MV-4-11 (cell line): ENCODE measurements around the gene SYNDIG1.
A peak's percentile ranks its signal among the peaks of the same experiment; 100 is the strongest.

Source experiments
- DNase-seq: peaks from one replicate; lab custom pipeline; 2025; lab: John Stamatoyannopoulos, UW

The SYNDIG1 gene

DNA sequence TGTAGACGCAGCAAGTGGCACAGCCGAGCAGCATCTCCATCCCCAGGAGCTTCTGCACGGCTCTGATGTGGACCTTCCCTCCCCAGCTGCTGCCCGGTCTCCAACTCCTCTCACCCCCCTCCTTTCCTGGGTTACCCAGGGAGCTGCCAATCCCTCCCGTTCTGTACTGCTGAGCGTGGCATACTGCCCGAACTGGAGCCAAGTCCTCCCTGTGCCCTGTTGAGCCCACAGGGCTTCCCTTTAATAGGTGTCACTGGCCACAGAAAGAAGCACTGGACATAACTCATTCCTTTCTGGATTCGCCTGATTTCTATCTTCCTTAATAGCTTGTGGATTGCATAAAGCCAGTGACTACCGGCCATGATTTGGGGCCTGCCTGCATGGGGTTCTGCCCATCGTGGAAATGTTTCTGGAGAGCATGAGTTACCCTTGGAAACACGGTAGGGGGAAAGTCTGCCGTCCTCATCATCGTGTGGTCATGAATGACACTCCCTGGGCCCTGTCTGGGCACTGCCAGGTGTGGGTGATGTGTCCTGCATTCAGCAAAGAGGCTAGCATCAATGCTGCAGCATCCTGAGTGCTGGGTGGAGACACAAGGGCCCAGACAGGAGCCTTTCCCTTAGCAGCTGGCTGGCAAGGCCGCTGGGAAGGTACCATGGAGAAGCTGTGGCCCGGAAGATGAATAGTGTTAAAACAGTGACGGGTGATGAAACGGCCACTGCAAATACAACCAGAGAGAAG, 189.7 kb downstream of the SYNDIG1 start:
- DNase-seq, result no peak

DNA sequence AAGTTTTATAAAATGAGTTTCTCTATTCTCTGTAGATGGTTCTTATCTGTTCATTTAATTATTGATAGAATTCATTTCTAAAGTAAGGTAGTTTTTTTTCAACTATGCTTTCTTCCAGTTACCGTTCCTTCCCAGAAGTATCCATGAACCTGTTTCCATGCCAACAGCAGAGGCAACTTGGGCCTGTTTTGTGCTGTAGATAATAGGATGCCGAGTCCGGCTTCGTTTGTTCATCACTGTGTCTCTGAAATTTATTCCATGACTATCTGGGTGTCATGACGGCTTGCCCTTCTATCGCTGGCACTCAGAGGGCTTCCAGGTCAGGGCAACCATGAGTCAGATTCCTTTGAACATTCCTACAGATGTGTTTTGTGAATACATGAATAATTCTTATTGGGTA, 190.4 kb downstream of the SYNDIG1 start:
- DNase-seq, result no peak

DNA sequence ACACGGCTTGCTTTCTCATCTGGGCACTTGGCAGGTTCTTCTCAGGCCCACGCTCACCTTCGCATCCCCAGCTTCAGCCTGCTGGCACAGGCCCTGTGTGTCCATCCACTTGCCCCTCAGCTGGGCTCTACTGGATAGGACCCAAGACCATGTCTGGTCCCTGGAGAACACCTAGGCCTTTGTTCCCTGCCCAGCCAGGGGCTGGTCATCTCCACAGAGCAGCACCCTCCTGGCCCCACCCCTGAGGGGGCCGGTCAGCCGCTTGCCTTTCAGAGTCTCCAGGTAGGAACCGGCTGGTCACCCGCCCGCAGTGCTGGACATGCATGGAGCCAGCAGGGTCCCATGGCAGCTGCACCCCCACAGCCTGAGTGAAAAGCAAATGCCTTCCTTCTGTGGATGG, 191.2 kb downstream of the SYNDIG1 start:
- no peak for DNase-seq

DNA sequence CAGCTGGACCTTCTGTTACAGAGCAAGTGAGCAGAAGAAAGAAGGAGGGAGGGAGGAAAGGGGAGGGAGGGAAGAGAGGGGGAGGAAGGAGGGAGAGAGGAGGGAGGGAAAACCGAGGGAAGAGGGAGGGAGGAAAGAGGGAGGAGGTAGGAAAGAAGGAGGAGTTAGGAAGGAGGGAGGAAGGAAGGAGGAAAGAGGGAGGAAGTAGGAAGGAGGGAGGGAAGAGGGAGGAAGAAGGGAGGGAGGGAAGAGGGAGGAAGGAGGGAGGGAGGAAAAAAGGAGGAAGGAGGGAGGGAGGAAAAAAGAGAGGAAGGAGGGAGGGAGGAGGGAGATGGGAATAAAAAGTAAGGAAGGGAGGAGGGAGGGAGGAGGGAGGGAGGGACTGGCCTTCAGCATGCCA, 191.8 kb downstream of the SYNDIG1 start:
- no peak for DNase-seq

DNA sequence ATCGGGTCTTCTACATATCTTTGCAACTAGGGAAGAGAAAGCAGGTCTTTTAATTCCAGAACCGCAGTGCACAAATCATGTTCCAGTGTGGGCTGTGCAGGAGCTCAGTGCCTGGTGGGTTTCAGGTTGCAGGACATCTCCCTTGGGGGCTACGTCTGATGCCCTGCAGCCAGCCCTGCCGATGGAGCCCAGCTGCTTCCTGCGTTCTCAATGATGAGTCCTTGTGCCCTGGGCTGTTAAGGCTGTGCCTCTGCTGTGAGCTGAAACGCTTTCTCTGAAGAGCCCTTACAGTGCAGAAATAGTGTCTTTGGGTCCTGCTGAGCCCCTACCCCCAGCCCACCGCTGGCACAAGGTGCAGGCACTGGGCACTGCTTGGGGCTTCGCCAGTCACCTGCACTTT, 192.9 kb downstream of the SYNDIG1 start:
- DNase-seq, result no peak

DNA sequence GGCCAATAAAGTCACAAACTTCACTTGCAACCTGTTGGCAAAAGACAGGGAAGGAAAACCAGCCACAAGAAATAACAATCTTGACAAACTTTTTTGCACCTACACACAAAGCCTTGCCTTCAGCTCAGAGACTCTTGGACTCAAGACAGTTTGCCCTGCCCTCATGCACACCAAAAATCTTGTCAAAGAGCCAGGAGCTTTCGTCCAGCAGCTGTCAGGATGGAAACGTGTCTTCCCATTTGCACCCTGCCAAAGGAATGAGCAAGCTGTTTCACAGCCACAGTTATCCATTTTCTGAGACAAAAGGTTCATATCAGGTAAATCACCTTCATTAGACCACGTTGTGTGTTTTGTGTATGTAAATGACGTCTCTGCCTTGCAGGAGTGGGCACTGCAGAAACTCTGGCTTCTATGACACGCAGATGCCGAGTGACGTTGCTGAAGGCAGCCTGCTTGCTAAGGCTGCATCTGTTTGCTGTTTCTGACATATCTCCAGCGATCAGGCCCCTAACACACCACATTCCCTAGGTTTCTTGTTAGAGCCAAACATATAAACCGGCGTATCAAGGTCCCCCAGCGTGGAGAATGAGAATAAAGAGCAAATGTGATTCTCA, 193.4 kb downstream of the SYNDIG1 start:
- DNase-seq, result no peak

DNA sequence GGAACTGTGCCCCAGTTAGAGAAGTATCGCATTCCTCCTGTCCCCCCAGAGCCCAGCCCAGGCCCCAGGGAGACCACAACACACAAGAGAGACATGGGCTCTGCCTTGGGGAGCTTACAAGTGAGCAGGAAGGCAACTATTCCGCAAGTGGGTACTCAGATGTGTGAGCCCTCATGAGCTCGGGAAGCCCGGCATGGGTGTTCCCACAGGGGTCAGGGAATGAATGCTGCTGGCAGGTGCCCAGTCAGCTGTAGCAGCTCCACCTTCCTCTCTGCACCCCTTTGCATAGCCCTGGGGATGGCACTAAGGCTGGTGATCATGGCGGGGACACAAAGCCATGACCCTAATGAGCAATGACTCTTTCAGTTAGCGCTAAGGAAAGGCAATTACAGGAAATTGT, 194.1 kb downstream of the SYNDIG1 start:
- DNase-seq, result no peak

DNA sequence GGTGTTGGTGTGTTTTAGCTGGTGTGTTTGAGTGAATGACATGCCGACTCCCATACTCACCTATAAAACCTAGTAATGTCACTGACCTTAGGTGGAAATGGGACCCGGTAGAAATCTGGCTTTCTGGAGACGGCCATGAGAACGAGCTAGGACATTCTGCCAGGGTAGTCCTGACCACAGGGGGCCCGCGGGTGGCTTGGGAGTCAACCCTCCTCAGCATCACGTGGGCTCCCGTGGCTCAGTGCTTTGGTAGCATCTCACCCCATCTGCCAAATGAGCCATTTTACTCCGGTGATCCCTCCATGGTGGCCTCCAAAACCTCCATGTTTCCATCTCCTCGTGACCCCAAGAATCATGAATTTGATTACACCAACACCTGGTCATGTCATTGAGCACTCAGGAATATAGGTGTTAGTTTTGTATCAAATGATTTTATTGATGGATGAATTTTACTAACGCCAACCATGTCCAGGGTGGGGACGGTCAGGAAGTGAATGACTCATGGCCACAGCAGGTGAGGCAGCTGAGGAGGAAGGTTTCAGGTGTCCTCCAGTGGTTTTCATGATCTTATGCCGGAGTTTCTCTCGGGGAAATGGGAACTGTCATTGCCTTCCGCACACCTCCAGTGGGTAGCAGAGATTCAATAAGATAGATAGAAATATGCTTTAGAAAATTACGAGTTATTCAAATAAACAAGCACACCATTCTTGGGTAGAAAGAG, 195.0 kb downstream of the SYNDIG1 start:
- no peak for DNase-seq

DNA sequence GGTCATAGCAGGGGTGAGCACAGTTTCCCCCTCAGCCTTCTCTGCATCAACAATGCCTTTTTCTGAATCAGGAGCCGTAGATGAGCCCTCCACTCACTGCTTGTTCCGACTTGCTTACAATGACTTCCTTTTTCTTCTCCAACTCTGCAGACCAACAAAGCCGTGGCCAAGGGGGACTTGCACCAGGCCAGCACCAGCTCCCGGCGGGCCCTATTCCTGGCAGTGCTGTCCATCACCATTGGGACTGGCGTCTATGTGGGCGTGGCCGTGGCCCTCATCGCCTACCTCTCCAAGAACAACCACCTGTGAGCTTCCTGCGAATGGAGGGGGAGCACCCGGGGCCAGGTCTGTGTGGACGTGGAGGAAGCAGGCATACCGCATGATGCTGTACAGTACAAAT, 195.8 kb downstream of the SYNDIG1 start:
- no peak for DNase-seq

DNA sequence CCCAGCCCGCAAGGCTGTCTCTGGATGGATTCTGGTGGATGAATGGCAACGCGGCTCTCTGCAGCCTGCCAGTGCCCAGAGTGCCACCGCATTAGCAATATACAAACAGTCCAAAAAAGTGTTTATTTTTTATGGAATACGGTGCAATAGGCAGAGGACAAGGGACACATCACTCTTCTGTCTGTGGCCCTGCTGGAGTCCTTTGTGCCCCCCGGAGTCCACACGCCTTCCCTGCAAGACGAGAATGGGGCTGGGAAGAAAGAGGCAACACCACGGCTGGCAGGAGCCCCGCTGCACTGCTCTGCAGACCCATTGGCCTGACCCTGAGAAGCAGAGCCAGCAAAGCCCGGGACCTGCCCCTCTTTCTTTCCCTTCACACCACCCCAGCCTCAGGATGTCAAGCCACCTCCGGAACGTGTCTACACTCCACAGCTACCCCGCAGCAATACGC, 196.3 kb downstream of the SYNDIG1 start:
- DNase-seq, result no peak

DNA sequence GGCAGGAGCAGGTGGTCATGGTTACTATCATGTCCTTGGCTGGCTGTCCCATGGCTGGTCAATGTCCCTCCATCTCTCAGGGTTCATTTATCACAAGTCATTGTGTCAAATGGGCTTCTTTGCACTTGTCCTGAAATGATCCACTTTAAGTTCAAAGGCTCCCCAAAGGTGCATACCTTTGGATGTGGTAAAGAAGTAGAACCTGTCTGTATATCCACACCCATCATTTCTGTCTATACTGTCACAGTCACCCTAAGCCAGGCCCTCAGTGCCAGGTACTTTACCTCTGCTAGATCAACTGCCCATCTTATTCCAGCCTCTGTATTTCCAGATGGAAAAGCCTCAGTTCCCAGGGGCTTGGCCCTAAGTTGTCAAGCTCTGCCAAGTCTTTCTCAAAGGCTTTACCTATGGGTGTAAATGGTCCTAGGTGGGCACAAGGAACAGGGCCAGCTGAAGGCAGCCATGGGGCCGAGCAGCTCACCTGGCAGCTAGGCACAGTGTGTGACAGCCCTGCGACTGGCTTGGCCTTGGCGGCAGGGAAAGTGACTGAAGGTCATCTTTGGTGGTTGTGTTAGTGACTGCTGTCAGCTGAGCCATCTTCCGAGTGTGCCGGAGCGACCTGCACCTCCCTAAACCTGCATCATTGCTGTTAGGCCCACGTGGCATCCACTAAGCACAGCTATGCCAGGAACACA, 198.4 kb downstream of the SYNDIG1 start:
- no peak for DNase-seq

DNA sequence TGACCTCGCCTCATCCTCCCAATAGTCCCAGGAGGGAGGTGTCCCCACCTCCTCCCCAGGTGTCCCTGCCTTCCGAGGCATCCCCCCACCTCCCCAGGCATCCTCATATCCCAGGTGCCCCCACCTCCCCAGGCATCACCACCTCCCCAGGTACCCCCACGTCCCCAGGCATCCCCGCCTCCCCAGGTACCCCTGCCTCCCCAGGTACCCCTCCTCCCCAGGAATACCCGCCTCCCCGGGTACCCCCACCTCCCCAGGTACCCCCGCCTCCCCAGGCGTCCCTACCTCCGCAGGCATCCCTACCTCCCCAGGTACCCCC, 198.9 kb downstream of the SYNDIG1 start:
- DNase-seq, result no peak

DNA sequence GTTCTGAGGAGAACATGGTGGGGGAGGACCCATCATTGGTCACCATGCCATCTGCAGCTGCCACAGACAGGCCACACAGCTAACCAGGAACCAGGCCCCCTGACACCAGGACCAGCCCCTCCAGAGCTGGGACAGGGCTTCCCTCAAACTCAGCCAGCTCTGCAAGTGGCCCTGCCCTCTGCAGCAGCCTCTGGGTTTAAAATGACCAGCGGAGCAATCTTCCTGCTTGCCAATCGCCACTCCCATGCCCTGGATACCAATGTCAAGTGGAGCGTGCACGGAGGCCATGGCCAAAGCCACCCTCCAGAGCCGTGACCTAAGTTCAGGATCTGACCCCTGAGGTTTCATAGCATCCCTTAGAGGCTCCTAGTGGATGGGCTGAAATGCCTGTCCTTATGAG, 199.4 kb downstream of the SYNDIG1 start:
- DNase-seq, result no peak

DNA sequence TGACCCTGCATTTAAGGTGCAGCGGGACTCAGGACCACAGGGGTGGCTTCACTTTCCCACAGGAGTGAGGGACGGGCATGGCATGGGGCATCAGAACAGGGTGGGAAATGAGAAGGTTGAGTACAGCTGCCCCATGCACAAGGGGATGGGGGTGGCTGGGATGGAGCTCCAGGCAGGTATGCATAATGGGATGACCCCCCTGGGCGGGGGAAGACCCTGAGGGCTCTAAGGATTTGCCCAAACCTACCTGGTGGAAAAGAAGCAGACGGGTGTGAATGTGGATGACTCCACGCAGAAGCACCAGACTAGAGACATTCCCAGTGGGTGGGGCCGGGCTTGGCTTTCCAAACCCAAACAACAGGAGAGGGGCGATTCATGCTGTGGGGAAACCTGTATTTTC, 200.3 kb downstream of the SYNDIG1 start:
- DNase-seq, result no peak

DNA sequence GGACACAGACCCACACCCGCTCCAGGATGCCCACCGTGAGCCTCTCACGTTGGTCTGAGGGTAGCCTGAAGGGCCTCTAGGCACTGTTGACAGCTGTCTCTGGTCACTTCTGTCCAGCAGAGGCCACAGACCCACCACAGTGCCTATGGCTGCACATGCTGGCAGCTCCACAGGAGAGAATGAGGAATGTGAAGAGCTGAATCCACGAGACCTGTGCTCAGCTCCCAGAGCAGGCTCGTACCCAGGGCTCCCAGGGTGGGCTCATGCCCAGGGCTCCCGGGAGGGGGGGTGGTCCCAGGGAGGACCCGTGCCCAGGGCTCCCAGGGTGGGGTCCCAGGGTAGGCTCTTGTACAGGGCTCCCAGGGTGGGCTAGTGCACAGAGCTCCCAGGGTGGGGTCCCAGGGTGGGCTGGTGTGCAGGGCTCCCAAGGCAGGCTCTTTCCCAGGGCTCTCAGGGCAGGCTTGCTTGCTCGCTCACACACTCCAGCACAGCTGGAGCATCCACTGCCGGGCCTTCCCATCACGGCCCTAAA, 201.0 kb downstream of the SYNDIG1 start:
- no peak for DNase-seq

DNA sequence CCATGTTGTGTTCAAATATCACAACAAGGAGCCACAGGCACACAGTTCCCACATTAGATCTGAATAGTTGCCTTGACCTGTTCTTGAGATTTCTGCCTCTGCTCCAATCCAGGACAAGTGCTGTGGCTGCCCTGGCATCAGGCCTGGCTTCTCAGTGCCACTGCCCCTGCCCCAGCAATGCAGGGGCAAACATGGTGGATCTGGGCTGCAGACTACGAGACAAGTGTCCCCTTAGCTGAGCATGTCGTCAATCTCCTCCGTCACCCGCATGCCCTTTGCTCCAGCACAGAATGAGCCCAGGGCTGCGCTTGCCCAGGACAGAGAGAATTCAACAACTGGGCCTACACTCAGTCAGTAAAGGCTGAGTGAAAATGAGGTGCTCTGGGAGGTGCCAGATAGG, 201.6 kb downstream of the SYNDIG1 start:
- DNase-seq, result no peak

DNA sequence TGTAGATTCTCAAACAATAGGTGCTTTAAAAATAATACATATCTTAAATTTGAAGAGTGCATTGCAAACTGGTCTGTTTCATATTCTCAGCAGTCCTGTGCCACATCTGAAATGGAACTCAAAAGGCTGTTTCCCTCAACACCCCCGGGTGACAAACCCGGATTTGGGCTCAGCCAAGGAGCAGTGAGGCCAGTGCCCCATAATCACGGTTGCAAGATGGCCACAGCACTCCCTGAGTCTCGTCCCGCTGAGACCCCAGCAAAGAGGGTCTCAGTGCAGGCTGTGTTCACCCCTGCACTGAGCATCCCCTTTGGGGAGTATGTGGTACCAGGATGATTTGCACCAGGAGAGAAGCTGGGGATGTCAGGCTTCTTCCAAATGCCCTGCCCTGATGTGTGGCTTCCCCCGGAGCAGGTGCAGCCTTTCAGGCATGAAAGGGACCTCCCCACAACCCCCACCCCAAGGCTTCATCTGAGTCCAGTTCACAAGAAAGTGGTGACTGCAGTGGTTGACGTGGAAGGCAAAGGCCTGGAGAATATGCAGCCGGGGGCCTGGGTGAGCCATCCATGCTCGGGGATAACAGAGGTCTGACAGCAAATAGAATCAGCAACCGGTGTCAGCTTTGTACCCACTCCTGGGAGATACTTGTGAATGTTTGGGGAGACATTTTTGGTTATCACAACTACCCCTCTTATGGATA, 202.9 kb downstream of the SYNDIG1 start:
- no peak for DNase-seq

DNA sequence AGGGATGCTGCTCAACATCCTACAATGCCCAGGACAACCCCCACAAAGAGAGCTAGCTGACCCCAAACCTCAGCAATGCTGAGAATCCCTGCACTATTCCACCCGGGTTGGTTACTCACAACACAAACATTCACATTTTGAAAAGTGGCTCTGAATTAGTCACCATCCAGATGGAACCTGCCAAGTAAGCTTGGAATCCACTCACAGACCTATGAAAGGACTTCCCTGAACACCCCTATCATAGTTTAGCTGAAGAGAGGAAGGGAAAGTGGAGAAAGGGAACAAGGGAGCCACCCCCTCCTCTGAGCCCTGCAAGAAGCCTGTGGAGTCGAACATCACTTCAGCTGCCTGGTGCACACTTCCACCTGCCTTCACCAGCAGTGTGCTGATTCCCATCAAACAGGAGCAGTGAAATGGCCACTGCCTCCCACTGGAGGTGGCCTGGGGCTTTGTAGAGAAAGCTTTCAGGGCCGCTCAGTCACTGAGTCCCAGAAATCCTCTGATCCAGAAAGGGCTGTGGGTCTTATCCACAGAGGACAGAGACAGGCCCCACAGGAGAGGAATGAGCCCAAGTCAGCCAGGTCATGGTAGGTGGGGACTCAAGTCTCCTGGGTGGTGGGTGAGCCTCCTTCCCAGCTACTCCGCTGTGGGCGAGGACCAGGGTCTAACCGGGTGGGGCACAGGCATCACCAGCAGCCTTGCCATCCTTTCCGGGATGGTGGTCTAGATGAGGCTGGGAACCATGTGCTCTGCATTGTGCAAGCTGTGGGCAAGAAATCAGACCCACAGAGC, 203.7 kb downstream of the SYNDIG1 start:
- peak; percentile 70 for DNase-seq

DNA sequence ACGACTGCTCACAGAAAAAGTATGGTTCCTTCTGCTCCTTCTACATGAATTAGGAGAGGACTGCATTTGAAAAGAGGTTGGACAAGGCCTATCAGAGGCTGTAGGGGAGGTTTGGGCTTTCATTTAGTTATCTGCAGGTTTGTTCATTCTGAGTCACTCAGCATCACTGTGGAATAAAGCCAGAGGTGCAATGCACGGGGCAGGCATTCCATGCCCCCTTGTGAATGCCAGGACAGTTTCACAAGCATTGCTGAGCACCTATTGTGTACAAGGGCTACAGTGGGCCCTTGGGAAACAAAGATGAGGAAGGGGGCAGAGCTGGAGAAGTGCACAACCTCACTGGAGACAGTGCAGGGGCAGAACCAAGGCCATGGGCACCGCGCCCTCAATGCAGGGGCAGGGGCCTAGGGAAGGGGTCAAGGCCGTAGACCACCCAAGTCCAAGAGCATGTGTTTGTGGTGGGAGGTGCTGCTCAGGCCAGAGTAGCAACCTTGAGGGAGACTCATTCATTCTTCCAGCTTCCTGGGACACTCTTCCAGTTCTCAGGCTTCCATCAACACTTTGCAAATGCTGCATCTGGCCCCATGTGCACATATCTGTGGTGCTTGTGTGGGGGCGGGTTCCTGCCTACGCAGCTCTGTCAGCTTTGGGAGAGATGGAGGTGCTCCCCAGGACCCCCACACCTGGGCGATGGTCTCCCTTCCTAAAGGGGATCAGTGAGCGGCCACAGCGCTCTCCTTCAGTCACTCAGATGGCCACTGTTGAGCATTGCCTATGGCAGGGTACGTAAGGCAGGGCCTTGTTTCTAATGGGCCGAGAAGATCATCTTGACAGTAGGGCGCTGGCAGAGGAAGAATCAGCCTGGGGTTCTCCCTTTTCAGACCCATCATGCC, 204.5 kb downstream of the SYNDIG1 start:
- DNase-seq, result no peak
